ENCODE data around the gene SLC29A1. TPM values are rescaled to one million over a fixed set of nuclear protein-coding genes. Genes with fewer than 3 reads are reported as not detected.
"Not testable (repeated sequence)": the region's sequence is repeated elsewhere in the genome, so short reads cannot be mapped to it uniquely, and the experiment has no call there.

SLC29A1 gene
- total RNA-seq: 12.8 TPM

DNA sequence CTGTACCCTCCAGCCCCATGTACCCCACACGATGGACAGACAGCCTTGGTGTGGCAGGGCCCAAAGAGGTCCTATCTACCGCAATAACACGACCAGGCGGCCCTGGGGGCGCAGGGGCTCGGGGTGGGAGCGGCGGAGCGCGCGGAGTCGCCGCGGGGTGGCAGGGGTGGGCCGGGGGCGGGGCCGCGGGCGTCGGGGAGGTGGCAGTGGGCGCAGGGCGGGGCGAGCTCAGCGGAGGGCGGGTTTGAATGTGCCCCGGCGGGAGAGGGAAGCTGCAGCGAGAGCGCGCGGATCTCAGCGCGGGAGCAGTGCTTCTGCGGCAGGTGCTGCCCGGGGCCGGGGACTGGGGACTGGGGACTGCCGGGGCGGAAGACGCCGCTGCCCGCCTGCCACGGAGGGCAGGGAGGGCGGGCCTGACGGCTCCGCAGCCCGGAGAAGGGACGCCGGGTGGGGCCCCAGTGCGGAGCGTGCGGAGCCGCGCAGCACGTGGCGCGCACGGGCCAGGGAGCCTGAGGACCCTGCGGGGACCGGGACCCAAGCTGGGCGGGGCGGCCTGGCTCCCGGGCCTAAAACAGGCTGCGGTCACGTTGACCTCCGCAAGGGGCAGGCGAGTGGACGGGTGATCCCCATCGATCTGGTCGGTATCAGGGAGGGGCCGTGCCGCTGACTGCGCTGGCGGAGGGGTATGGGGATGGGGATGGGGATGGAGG lies at the start of gene SLC29A1:
Gene SLC29A1, plus strand, starts transcription at position 277 of the 710 bp plus-strand sequence. CDS start 3,719 bp downstream, outside the sequence.
- ATAC-seq: peak; percentile 44

DNA sequence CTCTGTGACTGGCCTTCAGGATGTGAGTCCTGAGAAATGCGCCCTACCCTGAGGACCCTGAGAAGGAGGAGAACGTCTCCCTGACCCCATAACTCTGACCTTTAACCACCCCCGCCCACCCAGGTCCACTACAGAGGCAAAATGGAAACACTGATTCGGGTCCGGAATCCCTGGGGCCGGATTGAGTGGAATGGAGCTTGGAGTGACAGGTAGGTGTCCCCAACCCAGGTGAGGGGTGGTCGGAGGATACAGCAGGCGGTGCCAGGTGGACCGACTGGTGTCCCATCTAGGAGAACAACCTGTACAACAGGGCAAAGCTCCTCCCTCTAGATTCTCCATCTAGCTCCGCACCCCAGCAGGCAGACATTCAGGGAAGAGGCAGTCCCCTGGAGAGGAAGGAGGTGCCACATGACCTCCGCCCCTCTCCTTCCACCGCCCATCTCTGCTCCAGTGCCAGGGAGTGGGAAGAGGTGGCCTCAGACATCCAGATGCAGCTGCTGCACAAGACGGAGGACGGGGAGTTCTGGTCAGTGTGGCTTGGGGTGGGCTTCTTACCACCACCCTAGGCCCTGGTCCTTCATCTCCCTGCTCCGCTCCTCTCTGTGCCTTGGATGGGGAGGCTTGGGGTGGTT lies 47.1 kb upstream of the SLC29A1 start:
- ATAC-seq: no peak

DNA sequence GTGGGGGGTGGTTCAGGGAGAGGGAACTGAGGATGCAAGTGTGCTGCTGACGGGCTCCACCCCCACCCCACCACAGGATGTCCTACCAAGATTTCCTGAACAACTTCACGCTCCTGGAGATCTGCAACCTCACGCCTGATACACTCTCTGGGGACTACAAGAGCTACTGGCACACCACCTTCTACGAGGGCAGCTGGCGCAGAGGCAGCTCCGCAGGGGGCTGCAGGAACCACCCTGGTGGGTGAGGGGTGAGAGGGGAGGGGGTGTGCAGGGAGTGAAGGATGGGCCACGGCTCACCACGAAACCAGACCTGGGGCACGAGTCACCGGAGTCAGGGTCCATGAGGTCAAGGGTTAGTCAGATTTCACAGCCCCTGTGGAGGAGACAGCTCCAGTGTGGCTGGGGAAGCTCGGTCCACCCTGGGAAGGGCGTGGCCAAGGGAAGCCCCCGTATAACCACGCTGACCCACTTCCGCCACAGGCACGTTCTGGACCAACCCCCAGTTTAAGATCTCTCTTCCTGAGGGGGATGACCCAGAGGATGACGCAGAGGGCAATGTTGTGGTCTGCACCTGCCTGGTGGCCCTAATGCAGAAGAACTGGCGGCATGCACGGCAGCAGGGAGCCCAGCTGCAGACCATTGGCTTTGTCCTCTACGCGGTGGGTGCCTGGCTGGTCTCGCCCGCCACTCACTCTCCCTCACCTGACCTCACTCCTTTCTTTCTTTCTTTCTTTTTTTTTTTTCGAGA lies 46.5 kb upstream of the SLC29A1 start:
- no peak for ATAC-seq

DNA sequence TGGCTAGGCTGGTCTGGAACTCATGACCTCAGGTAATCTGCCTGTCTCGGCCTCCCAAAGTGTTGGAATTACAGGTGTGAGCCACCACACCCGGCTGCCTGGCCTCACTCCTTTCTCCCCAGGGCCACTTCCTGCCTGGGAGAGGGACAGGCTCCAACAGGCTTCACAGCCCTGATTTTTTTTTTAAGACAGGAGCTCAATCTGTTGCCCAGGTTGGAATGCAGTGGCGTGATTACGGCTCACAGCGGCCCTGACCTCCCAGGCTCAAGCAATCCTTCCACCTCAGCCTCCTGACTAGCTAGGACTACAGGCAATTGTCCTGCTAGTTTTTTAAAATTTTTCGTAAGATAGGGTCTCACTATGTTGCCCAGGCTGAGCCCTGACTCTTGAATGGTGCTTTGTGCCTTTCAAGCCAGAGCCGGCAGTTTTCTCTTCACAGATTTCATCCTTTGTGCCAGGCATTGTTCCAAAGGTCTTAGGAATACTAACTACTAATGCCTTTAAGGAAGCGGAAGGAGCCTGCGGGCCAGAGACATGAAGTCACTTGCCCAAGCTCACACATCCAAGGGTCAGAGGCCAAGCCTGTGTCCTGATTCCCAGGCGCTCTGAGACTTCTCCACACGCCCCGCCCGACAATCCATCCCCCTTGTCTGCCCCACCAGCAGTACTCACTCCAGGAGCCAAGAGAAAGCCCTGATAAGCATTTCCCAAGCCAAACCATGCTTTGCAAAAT lies 45.5 kb upstream of the SLC29A1 start:
- ATAC-seq: peak; percentile 38

DNA sequence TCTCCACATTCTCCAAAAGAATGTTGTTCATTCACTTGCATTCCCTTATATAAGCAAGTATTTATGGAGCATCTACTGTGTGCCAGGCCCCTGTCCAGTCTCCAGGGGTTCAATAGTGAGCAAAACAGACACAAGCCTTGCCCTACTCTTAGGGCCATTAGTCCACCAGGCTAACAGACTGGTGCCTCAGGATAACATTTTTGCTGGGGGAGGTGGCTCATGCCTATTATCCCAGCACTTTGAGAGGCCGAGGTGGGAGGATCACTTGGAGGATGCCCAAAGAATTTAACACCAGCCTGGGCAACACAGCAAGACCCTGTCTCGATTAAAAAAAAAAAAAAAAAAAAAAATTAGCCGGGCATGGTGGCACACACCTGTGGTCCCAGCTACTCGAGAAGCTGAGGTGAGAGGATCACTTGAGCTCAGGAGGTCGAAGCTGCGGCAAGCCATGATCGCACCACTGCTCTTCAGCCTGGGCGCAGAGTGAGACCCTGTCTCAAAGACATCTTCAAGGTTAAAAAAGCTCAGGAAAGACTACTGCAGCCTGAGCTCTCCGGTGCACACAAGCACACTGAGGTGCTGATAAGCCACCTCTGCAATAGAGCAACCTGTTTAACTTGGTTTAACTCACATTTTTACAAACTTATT lies 44.8 kb upstream of the SLC29A1 start:
- ATAC-seq: no peak

DNA sequence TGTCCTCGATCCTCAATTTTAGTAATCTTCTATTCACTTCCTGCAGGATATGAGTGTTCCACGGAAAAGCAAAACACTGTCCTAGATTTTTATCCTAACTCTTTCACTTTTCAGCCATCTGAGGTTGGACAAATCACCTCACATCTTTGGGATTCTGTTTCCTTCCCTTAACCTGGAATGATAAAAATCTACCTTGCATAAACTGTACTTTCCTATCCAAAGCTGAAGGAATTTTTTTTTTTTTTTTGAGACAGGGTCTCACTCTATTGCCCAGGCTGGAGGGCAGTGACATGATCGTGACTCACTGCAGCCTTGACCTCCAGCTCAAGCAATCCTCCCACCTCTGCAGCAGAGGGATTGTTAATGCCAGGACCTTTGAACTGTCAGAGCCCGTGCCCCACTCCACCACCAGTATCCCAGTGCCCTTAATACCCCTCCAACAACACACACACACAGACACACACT lies 44.3 kb upstream of the SLC29A1 start:
- no peak for ATAC-seq

DNA sequence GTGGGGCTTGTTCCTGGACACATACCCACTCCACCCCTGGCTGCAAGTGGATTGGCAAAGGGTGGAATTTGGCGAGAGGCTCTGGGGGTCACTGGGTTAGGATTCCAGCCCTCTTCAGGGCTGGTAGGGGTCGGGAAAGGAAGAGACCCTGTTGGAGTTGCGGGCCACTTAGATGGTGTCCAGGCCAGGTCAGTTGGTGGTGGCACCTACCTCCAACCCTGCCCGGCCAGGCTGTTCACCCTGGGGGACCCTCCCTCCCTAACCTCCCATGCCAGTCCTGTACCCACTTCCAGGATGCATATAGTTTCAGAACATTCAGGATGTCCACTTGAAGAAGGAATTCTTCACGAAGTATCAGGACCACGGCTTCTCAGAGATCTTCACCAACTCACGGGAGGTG lies 43.7 kb upstream of the SLC29A1 start:
- no peak for ATAC-seq

DNA sequence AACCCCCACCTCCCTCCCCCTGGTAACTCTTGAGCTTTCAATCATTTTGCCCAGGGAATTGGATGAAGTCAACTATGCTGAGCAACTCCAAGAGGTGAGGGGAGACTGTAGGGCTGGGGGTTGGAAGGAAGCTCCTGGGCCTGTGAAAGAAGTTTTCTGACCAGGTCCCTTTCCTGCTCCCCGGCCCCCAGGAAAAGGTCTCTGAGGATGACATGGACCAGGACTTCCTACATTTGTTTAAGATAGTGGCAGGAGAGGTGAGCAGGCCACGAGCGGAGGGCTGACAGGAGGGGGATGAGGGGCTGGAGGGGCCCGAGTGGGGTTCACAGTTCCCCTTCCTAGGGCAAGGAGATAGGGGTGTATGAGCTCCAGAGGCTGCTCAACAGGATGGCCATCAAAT lies 43.0 kb upstream of the SLC29A1 start:
- ATAC-seq: no peak

DNA sequence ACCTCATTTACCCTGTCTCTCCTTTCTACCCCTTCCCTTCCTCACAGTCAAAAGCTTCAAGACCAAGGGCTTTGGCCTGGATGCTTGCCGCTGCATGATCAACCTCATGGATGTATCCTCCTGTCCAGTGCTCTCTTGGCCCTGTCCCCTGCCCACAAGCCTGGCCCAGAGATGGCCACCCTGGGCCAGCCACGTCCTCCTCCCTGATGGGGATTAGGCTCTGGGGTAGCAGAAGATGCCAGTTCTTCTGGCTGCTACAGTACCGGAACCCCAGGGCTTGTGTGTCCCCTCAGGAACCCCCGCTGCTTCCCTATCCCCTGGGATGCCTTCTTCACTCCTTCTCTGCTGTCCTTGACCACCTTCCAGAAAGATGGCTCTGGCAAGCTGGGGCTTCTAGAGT lies 42.5 kb upstream of the SLC29A1 start:
- no peak for ATAC-seq

DNA sequence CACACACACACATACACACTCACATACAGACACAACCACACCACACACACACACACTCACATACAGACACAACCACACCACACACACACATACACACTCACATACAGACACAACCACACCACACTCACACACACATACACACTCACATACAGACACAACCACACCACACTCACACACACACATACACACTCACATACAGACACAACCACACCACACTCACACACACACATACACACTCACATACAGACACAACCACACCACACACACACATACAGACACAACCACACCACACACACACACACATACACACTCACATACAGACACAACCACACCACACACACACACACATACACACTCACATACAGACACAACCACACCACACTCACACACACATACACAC lies 41.6 kb upstream of the SLC29A1 start:
- ATAC-seq: not testable (repeated sequence)

DNA sequence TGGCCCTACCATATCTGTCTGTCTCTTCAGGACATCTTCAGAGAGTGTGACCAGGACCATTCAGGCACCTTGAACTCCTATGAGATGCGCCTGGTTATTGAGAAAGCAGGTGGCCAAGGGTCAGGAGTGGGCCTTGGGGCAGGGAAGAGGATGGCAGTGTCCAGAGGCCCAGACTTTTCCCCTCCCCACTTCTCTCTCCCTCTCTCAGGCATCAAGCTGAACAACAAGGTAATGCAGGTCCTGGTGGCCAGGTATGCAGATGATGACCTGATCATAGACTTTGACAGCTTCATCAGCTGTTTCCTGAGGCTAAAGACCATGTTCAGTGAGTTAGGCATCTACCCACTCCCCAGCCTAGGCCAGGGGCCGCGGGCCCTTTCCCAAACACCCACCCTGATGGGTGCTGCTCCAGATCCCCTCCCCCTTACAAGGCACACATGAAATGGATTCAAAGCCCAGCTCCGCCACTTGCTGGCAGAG lies 40.4 kb upstream of the SLC29A1 start:
- ATAC-seq: no peak

DNA sequence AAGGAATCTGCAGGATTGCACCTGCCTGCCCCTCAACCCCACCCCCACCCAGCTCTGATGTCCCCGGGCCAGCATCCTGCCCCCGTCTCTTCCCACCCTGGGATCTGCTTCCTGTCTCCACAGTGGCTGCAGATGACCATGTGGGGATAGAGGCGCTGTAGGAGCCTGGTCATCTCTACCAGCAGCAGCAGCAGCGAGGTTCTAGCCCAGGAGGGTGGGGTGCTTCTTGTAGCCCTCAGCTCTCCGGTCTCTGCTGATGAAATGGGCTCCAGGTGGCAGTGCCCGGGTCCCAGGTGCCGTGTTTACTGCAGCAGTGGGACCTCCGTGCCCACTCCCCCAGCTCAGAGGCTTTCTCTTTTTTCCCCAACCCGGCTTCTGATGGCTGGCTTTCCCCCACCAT lies 39.6 kb upstream of the SLC29A1 start:
- ATAC-seq: no peak

DNA sequence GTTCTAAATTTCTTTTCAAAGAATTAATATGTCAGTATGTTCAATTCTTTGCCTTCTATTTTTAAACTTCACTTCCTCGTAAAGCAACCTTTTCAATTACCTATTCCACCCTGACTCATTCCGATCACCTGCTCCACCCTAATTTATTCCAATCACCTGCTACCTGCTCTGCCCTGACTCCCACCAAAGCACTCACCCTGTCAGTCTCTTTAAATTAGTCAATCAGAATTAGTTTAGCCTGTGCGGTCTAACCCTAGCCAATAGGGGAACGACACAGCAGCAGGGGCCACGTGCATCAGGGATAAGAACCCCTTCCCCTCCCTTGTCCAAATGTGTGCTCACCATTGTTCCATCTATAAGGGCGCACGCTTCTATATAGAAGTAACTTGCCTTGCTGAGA lies 38.0 kb upstream of the SLC29A1 start:
- ATAC-seq: not testable (repeated sequence)

DNA sequence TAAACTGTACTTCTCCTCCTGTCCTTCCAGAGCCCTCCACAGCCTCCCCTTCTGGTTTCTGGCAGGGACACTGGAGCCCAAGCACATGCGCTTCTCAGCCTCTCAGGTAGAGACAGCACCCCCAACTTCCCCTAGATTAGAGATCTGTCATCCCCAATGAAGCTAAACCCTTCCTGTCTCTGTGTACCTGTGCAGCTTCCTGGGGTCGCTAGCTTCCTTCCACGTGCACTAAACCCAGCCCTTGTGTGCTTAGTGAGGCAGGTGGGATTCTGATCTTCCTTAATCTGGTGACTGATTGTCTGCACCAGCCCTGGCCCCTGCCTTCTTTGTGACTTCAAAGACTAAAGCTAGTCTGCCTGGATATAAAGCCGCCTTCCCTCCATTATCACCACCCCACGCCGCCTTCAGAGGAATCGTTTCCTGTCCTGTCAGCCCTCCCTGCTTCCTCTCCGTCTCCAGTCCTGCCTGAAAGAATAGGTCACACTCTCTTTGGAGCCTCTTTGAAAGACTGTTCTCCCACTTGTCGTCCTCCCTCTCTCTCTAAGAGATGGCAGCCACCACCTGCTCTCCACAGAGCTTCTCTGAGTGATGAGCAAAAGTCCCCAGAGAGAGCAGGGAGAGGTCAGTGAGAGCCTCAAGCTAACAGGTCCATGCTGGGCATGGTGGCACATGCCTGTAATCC lies 37.3 kb upstream of the SLC29A1 start:
- no peak for ATAC-seq

DNA sequence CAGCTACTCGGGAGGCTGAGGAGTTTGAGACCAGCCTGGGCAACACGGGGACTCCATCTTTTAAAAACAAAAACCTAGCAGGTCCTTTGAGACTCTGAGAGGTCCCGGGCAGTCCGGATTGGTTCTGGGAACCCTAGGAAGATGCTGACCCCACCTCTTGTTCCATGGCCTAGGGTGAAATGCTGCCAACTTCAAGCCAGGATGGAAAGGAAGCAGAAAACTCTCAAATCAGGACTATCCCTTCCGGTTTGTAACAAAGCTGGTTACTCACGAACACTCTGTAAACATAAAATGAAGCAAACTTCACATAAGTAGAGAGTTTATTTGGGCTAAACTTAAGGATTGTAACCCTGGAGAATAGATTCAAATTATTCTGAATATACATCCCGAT lies 36.8 kb upstream of the SLC29A1 start:
- ATAC-seq: no peak

DNA sequence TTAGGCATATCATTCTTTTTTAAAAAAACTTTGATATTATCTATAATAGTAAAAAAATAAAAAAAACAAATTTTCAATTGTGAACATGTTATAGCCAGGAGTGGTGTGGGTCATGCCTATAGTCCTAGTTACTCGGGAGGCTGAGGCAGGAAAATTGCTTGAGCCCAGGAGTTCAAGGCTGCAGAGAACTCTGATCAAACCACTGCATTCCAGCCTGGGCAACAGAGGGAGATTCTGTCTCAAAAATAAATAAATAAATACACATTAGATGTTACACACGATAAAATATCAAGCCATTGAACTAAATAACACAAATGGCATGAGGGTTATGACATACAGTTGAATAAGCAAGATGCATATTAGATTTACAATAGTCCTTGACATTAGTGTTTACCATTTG lies 34.6 kb upstream of the SLC29A1 start:
- ATAC-seq: no peak

DNA sequence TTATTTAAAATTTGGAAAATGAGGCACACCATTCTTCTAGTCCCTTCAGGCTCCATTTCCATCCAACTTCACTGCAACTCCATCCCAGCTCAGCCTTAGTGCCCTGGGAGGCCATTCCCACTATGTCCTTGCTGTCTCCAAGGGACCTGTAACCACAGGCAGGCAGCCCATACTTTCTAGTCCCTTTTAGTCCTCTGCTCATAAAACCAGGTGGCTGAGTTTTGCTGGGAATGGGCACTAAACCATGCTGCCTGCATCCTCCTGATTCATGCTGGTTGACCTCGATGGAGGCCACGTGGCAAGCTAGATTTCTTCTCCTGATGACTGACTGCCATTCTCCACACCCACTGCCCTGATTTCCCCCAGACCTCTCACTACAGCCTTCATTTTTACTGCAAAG lies 34.1 kb upstream of the SLC29A1 start:
- ATAC-seq: no peak

DNA sequence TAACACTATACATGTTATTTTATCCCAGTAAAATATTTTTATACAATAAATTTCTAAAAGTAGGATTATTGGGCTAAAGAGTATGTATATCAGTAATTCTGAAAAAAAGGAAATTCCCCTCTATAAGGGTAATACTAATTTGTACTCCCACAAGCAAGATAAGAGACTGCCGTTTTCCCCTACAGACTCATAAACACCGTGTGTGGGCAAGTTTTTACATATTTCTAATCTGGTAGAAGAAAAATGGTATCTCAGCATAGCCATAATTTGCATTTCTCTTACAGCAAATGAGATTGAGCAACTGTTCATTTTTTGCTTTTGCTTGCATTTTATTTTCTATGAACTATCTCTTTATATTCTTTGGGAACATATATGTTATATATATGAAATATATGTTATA lies 32.7 kb upstream of the SLC29A1 start:
- no peak for ATAC-seq

DNA sequence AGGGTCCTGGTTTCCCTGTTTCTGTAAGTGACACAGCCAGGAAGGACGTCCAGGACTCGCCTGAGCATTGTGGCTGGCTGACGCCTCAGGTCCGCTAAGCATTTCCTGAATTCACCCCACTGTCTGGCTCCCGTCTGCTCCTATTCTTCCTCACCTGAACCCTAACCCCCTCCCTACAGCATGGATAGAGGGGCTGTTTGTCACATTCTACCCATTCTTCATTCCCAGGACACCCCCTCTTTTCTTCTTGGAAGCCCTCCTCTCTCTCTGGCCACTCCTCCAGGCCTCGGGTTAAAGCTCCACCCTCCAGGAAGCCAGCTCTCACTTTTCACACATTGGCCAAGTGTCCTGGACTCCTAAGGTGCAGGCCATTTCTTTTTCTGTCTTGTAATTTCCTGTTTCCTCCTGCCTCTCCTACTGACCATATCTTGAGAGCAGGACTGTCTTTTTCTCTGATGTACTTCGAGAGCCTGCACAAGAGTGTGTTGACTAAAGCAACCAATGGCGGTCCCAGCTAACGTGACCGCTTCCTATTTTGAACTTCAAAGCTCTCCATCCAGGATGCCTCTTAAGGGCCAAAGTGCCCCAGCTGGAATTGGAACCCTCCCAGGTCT lies 30.9 kb upstream of the SLC29A1 start:
- ATAC-seq: no peak

DNA sequence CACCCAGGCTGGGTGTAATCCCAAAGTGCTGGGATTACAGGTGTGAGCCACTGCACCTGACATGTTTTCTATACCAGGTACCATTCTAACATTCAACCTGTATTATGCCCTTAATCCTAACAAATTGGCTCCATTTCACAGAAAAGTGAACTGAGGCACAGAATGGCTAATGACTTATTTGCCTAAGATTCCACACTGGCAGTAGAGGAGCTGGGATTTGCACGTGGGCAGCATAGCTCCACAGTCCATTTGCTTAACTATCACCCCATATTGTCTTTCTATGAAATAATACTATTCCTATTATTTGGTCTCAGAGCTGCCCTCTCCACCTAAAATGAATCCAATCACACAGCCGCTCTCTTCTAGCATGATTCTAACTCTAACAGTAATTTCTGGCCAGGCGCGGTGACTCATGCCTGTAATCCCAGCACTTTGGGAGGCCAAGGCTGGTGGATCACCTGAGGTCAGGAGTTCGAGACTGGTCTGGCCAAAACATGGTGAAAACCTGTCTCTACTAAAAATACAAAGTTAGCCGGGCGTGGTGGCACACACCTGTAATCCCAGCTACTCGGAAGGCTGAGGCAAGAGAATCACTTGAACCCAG lies 30.0 kb upstream of the SLC29A1 start:
- no peak for ATAC-seq

DNA sequence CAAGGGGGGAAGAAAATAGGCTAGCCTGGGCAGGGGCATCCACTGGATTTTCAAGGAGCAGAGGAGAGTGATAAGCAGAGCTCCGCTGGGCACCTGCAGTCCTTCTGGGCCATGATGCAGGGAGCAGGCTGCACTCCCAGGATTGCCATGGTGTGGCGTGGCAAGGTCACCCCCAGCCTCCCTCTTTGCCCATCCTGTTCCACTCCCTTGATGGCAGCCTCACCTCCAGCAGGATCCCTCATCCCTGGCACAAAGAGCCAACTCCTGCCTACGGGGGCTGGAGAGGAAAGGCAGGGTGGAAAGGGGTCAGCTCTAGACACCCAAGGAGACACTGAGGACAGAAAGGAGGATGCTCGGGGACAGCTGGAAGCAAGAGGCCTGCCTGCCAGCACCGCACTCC lies 29.1 kb upstream of the SLC29A1 start:
- ATAC-seq: peak; percentile 20

Measured in esophagus mucosa (tissue), 1 donor.